Erythroblast (primary cell): Measurements from ENCODE around the gene C19orf81.

ENCODE experiments used
- GATA1 ChIP-seq: IDR thresholded peaks from 2 replicates; pipeline ENCODE4 v1.6.1; 2011; ENCODE audit warnings: low read depth, mild to moderate bottlenecking, control low read depth, low read length, moderate library complexity
- POLR2A ChIP-seq: IDR thresholded peaks from 2 replicates; pipeline ENCODE4 v1.6.1; 2011; ENCODE audit warnings: mild to moderate bottlenecking, low read length

GRCh38 chr19:50668879-50669278, 19.6 kb downstream of the C19orf81 start:
- TF ChIP-seq POLR2A: no peak
- TF ChIP-seq GATA1: no peak
